Panc1 (cell line): ENCODE results near the gene HINT1. TPM values are rescaled to one million over a fixed set of nuclear protein-coding genes. Genes with fewer than 3 reads are reported as not detected.

Experiments
- ATAC-seq: fragments of 200-7000 bp; cut with Tn5 transposase; 2 replicates; pipeline ENCODE4 v1.9.1; 2020; ENCODE audit warnings: mild to moderate bottlenecking, moderate library complexity
- BruUV-seq: library from RNA; stranded (reverse); fragments of 400-500 nt; replicated peaks from 2 replicates; lab custom pipeline; 2021; lab: Mats Ljungman, UMichigan
- CTCF ChIA-PET: fragments of 300-600 bp; sonication (Branson Sonifier 250); formaldehyde crosslinking; loops from one replicate; lab custom pipeline; 2022; ENCODE audit warnings: antibody characterized with exemption; lab: Charles Lee
- POLR2A ChIA-PET: fragments of 300-600 bp; sonication (Branson Sonifier 250); formaldehyde crosslinking; loops from one replicate; lab custom pipeline; 2022; ENCODE audit warnings: antibody characterized with exemption; lab: Charles Lee
- DNase-seq: peaks from one replicate; pipeline ENCODE4 v3.0.0-alpha.2; 2010; ENCODE audit warnings: low read depth, low spot score
- H3K27ac ChIP-seq: 2 replicates; pipeline ENCODE4 v1.5.1; 2011; ENCODE audit warnings: mild to moderate bottlenecking, low read length, inconsistent platforms
- H3K27me3 ChIP-seq: fragments of 200-500 bp; sonication (Bioruptor generic); 2 replicates; pipeline ENCODE4 v1.6.0; 2014; ENCODE audit warnings: low read length, inconsistent platforms; ENCODE audit not compliant: control insufficient read depth, insufficient read depth
- H3K36me3 ChIP-seq: fragments of 200-500 bp; sonication (Bioruptor generic); 2 replicates; pipeline ENCODE4 v1.5.1; 2014; ENCODE audit warnings: inconsistent platforms, mild to moderate bottlenecking, low read length, moderate library complexity; ENCODE audit not compliant: control insufficient read depth, insufficient read depth
- H3K4me1 ChIP-seq: 2 replicates; pipeline ENCODE4 v1.5.1; 2011; ENCODE audit warnings: inconsistent platforms, mild to moderate bottlenecking, low read length, moderate library complexity; ENCODE audit not compliant: control insufficient read depth, insufficient read depth
- H3K4me3 ChIP-seq, 2 experiments: 2 replicates each; pipeline ENCODE4 v1.5.1; 2011 to 2012; ENCODE audit warnings: low read depth in 2 of 2, low read length in 2 of 2, mild to moderate bottlenecking in 2 of 2, inconsistent platforms in 1 of 2, moderate library complexity in 1 of 2
- H3K9me3 ChIP-seq: fragments of 200-500 bp; sonication (Bioruptor generic); 2 replicates; pipeline ENCODE4 v1.5.1; 2014; ENCODE audit warnings: low read depth, mild to moderate bottlenecking, inconsistent platforms, low read length, moderate library complexity; ENCODE audit not compliant: control insufficient read depth, insufficient read depth
- CTCF ChIP-seq: fragments of 450-650 bp; IDR thresholded peaks from 2 replicates; pipeline ENCODE4 v1.5.1; 2017; ENCODE audit warnings: mild to moderate bottlenecking
- POLR2AphosphoS5 ChIP-seq: IDR thresholded peaks from 2 replicates; pipeline ENCODE4 v1.6.1; 2012; ENCODE audit warnings: mild to moderate bottlenecking, low read depth, low read length, moderate library complexity
- REST ChIP-seq, 2 experiments: IDR thresholded peaks; 2 replicates each; pipeline ENCODE4 v1.6.1; 2011 to 2012; ENCODE audit warnings: low read depth in 2 of 2, control low read depth in 1 of 2, low read length in 1 of 2, mild to moderate bottlenecking in 1 of 2, moderate library complexity in 1 of 2; ENCODE audit not compliant: insufficient read depth in 1 of 2
- SIN3A ChIP-seq: IDR thresholded peaks from 2 replicates; pipeline ENCODE4 v1.6.1; 2012; ENCODE audit warnings: low read depth, mild to moderate bottlenecking, low read length, moderate library complexity, borderline replicate concordance; ENCODE audit not compliant: insufficient read depth
- TCF7L2 ChIP-seq: IDR thresholded peaks from 2 replicates; pipeline ENCODE4 v1.6.1; 2011; ENCODE audit warnings: mild to moderate bottlenecking, low read depth, low read length, inconsistent platforms
- in situ Hi-C: cut with HindIII; loops from 2 replicates; pipeline ENCODE4 v1.10.0; 2016; ENCODE audit warnings: low sequenced_read_pairs, low pct_unique_long_range_greater_than_20kb
- intact Hi-C: fragments of 100-400 bp; cut with micrococcal nuclease; formaldehyde crosslinking; loops from one replicate; pipeline ENCODE4 v1.10.0; 2022; ENCODE audit not compliant: unreplicated experiment
- total RNA-seq: library from RNA; stranded (reverse); gene quantifications from one replicate; pipeline ENCODE4 v1.2.1, GENCODE V29; 2021; ENCODE audit not compliant: unreplicated experiment

The HINT1 gene
- total RNA-seq, 1 experiment from 2014 or later = 233 TPM

- Histone ChIP-seq H3K9me3 (no peaks in the 10 kb centered on the region), H3K27me3 (no peaks in the 10 kb centered on the region), H3K27ac (no peak overlapping the region), H3K4me3 (no peak overlapping the region), H3K4me1 (no peaks in the 10 kb centered on the region), H3K36me3 (no peaks in the 10 kb centered on the region)
- ChIA-PET CTCF (no interaction called here), POLR2A (no interaction called here)
- BruUV-seq = no TSS peak
- intact Hi-C loops (no loop called here), in situ Hi-C loops (no loop called here)
- TF ChIP-seq REST (IDR thresholded peaks at IDR 0.05; ENCODE audit: insufficient read depth in 1 of 2, low read depth in 2 of 2, low read length in 1 of 2) (no peak), CTCF (no peak), TCF7L2 (no peak), POLR2AphosphoS5 (no peak), SIN3A (no peak)
- no peak for ATAC-seq
- DNase-seq = no peak
These were observed 13.8 kb downstream of the HINT1 start for GRCh38 chr5:131151216-131151615.

- no peak for DNase-seq
- Histone ChIP-seq H3K4me3 (no peak overlapping the region), H3K27ac (no peak overlapping the region), H3K9me3 (no peaks in the 10 kb centered on the region), H3K4me1 (no peaks in the 10 kb centered on the region), H3K27me3 (no peaks in the 10 kb centered on the region), H3K36me3 (no peaks in the 10 kb centered on the region)
- intact Hi-C loops = no loop called here
- in situ Hi-C loops = no loop called here
- TF ChIP-seq REST (IDR thresholded peaks at IDR 0.05; ENCODE audit: insufficient read depth in 1 of 2, low read depth in 2 of 2, low read length in 1 of 2) = no peak
- TF ChIP-seq POLR2AphosphoS5 = no peak
- TF ChIP-seq TCF7L2 = no peak
- no peak for TF ChIP-seq CTCF
- no peak for TF ChIP-seq SIN3A
- CTCF ChIA-PET = no interaction called here
- no TSS peak for BruUV-seq
- no peak for ATAC-seq
- POLR2A ChIA-PET = no interaction called here
These were observed 14.6 kb downstream of the HINT1 start for GRCh38 chr5:131150408-131150807.
